Activated CD4-positive, alpha-beta T cell treated with anti-CD3 and anti-CD28 coated beads, Interleukin-10, Interleukin-2, amounts not matched to agents 100 ng/mL and 50 ng/mL, durations not matched to agents 16 hours and 8 hours (primary cell): ENCODE results near the gene LRRC8E.

Source experiments
- DNase-seq: peaks from one replicate; pipeline ENCODE4 v3.0.0-alpha.2; 2020

The LRRC8E gene

DNA sequence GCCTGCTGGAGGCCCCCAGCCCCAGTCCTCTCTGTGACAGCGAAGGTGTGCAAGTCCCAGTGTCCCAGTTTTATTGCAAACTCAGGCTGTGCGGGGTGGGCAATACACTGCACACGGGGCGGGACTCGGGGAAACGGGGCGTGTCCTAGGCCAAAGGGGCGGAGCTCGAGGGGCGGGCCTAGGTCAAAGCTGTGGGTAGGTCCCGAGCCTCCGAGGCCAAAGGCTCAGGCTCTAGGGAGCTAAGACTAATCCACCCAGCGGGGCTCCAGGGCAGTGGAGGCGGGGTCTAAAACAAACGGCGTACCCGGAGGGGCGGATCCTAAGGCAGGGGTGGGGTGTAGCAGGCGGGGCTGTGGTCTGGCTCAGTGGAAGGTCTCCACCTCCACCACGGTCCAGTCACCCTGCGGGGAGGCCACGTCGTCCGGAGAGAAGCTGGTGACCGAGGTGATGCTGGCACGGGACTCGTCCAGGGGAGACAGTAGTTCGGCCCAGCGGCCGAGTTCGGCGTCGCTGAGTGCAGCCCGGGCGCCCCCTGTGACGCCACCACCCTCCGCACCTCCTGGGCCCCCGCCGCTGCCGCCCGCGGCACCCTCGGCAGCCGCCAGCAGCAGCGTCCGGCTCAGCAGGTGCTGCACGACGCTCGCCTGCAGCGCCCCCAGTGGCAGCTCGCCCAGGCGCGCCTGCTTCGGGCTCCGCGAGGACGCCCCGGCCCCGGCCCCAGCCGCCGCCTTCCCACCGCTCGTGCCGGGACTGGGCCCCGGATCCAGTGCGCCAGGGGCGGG is 19.4 kb upstream of the LRRC8E start:
- peak; percentile 89 for DNase-seq

DNA sequence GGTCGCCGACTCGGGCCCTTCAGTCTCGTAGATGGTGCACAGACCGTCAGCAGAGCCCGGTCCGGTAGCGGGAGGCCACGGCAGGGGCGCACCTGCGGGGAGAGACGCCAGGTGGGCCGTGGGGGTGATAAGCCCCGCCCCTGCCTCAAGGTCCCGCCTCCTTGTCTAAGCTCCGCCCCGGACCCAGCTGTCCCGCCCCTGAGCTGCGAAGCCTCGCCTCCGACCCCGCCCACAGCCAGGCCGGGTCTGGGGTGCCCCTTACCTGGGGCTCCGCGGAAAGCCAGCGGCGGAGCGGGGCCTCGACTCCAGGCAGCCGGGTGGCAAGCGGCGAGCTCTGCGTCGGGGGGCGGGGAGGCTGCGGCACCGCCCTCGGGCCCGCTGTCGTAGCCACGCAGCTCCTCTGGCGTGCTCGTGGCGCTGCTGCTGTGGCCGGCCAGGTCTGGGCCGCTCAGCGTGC is 18.8 kb upstream of the LRRC8E start:
- DNase-seq: peak; percentile 81

DNA sequence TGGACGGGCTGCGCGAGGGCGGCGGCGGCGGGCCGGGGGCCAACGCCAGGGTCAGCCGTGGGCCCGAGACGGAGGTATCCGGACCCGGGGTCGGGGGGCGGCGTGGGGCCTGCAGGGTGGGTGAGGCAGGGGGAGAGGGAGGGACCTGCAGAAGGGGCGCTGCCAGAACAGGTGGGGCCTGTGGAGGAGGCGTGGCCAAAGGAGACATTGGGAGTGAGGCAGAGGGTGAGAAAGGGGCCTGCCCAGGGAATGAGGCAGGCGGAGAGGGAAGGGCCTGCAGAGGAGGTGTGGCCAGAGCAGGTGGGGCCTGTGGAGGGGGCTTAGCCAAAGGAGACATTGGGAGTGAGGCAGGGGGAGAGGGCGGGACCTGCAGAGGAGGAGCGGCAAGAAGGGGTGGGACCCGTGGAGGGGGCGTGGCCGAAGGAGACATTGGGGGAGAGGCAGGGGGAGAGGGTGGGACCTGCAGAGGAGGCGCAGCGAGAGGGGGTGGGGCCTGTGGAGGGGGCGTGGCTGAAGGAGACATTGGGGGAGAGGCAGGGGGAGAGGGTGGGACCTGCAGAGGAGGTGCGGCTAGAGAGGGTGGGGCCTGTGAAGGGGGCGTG is 18.3 kb upstream of the LRRC8E start:
- DNase-seq: peak; percentile 56

DNA sequence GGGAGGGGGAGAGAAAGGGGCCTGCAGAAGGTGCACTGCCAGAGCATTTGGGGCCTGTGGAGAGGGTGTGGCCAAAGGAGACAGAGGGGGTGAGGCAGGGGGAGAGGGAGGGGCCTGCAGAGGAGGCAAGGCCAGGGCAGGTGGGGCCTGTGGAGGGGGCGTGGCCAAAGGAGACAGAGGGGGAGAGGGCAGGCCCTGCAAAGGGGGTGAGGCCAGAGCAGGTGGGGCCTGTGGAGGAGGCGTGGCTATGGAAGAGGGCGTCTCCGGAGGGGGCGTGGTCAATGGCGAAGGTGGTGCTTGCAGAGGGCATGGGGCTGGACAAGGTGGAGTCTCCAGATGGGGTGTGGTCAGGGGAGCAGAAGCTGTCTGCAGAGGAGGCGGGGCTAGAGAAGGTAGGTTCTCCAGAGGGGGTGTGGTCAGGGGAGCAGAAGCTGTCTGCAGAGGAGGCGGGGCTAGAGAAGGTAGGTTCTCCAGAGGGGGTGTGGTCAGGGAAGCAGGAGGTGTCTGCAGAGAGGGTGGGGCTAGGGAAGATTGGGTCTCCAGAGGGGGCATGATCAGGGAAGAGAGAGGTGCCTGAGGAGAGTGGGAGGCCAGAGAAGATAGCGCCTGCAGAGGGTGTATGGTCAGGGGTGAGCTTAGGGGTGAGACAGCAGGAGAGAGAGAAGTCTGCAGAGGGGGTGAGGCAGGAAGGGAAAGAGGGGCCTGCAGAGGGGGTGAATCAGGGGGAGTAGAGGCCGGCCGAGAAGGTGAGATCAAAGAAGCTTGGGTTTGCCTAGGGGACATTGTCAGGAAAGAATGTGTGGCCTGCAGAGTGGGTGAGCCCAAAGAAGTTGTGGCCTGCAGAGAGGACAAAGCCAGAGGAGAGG is 17.5 kb upstream of the LRRC8E start:
- DNase-seq: peak; percentile 74

- peak; percentile 84 for DNase-seq
Measured at GRCh38 chr19:7871437-7872305, 16.6 kb upstream of the LRRC8E start.

GRCh38 chr19:7872306-7873204 is 15.8 kb upstream of the LRRC8E start:
- no peak for DNase-seq

DNA sequence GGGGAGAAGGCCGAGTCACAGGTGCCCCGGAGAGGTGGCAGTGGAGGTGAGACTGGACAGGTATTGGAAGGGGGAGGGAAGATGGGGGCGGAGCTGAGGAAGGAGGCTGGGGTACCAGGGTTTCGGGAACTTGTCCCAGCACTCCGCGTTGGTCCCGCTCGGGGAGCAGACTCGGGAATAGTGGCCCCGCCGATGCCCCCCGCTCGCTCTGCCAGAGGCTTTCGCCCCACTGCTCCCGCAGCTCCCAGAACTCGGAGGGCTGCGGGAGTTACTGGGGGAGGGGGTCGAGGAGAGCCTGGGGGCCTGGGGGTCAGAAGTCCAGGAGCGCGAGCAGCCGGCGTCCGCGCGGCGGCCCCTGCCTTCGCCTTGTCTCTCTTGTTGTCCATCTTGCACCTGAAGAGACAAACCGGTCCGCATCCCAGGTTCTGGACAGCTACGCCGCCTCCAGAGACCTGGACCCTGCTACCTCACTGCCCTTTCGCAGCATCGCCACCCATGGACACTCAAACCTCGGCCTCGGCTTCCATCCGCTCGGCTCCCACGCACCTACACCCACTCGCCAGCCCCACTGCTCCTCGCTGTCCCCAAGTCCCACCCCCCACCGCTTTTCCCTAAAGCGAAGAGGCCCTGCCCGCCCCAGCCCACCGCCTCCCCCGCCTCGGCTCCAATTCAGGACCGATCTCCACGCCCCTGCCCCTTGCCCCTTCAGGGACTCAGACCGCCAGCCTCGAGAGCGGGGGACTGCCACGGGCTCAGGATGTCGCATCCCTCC is 14.8 kb upstream of the LRRC8E start:
- DNase-seq: no peak

DNA sequence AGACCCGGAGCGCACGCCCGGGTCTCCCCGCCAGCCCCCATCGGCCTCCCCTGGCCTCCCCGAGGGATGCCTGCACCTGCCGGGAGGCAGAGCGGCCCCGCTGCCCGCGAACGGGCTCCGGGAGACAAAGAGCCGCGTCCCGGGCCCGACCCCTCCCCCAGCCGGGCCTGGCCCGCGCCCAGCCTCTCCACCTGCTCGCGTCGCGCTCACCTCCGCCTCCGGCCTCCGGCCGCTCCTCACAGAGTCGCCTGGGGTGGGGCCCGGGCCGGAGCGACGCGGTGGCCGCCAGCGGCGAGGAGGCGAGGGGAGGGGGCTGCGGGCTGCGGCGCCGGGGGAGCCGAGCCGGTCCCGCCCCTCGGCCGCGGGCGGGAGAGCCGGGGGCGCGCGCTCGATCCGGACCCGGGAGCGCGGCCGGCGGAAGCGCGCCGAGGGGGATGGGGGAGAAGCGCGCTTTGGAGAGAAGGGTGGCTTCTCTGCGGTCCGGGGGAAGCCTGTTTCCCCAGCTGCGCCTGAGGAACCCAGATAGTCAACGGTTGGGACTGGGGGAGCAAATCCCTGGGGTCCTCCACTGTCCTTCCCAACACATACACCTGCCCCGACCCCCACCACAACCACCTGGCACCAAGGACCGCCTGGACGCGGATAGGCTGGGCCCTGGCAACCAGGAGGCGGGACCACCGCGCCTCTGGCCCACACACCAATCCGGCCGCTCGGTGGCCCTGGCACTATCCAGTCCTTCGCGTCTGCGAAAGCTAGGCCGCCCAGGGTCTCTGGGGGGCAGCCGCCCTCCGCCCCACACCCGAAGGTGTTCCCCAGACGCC is 14.0 kb upstream of the LRRC8E start, which contains the start of gene PRR36:
PRR36 (minus strand) TSS at position 315 of the 821 bp plus-strand sequence. CDS start 701 bp downstream, outside the sequence.
- no peak for DNase-seq

DNA sequence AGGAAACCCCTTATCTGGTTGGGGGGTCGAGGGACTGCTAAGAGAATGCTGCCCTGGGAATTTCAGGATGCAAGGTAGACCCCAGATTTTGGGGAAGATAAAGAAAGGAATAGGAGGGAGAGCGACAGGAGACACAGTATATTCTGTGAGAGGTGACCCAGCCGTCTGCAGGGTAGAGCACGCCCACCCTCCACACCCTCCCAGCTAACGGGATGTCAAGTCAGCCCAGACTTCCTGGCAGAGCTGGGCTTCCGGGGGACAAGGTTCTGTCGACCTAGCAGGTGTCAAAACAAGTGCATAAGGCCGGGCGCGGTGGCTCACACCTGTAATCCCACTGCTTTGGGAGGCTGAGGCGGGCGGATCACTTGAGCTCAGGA is 13.4 kb upstream of the LRRC8E start:
- DNase-seq: no peak

DNA sequence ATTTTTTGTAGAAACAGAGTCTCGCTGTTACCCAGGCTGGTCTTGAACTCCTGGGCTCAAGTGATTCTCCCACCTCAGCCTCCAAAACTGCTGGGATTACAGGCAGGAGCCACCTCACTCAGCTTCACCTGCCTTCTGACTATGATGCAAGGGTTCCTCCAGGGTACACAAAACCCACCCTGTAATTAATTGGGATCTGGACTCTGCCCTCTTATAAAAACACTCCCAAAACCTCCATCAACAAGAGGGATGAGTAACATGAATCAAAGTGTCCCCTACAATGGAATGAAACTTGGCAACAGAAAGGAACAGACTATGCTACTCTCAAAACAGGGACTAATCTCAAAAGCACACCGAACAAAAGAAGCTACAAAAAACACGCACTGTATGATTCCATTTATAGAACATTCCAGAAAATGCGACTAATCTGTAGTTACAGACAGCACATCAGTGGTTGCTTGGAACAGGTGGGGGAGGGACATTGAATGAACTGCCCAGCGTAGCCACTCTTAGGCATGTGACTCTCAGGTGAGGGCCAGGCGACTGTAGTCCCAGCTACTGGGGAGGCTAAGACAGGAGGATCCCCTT is 11.0 kb upstream of the LRRC8E start:
- DNase-seq: no peak

DNA sequence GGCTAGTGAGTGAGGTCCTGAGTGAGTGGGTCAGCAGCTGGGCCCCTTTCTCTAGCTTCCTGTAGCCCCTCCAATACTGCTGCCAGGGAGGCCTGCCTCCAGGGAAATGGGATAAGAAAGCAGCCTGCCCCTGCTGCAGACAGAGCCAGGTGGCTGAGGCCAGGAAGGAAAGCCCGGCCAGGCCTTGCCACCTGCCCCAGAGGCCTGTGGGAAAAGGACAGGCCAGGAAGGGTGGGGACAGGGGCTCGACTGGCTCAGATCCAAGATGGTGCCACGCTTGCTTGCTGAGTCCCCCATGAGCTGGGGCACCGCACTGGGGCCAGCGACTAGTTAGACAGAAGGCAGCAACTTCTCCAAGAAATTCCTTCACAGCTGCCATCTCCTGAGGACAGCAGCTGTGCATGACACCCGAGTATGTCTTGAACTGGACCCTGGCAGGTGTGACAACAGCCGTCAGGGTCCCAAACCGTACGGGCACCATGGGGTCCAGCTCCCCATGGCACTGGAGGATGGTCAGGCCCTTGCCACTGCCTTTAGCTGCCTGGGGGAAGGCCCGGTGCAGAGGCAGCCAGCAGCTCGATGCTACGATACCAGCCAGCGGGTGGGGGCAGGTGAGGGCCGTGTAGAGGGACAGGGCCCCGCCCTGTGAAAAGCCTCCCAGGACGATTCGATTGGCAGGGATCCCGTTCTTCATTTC is 9.1 kb upstream of the LRRC8E start:
- DNase-seq: no peak

DNA sequence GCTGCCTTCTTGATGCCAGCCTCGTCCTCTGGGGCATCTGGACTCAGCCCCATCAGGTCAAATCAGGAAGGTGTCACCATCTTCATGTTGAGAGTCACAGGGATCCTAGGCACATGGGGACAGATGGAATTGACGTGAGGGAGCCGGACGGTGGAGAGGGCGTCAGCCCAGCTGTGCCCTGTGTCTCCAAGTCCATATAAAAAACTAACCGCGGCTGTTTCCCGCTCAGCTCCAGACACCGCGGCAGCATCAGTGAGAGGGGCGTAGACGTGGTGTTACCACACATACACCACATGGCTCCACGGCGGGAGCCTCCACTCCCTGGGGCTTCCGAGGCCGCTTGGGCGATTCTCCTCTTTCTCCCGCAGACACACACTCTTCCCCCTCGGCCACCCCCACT is 8.5 kb upstream of the LRRC8E start:
- no peak for DNase-seq

DNA sequence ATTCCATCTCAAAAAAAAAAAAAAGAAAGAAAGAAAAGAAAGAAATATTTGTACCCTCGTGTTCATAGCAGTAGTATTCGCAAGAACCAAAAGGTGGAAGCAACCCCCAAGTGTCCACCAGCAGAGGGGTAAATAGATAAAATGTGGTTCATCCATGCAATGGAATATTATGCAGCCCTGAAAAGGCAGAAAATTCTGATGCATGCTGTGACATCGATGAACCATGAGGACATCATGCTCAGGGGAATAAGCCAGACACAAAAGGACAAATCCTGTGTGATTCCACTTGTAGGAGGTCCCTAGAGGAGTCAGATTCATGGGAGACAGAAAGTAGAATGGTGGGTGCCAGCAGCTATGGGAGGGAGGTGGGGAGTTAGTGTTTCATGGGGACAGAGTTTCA is 6.4 kb upstream of the LRRC8E start:
- DNase-seq: no peak

- no peak for DNase-seq
Measured at GRCh38 chr19:7883105-7883504, 5.2 kb upstream of the LRRC8E start.

DNA sequence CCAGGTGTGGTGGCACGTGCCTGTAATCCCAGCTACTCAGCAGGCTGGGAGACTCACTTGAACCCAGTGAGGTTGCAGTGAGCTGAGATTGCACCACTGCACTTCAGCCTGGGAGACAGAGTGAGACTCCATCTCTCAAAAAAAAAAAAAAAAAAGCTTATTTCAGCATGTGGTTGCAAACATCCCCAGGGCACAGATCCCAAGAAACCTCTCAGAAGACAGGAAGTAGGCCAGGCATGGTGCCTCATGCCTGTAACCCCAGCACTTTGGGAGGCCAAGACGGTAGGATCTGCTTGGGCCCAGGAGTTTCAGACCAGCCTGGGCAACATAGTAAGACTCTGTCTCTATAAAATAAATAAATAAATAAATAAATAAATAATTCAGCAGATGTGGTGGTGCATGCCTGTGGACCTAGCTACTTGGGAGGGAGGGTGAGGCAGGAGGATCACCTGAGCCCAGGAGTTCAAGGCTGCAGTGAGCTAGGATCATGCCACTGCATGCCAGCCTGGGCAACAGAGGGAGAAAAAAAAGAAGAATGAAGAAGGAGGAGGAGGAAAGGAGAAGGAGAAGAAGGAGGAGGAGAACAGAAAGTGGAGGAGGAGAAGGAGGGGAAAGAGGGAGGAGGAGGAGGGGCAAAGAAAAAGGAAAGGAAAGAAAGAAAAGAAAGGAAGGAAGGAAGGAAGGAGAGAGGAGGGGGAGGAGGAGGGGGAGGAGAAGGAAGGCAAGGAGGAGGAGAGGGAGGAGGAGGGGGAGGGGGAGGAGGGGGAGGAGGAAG is 4.3 kb upstream of the LRRC8E start:
- no peak for DNase-seq

- no peak for DNase-seq
Measured at GRCh38 chr19:7885818-7886217, 2.5 kb upstream of the LRRC8E start.

GRCh38 chr19:7887408-7888144 is 734 bp upstream of the LRRC8E start:
- DNase-seq: no peak
